Measurements from ENCODE around the gene MRPL46.
"Not testable (repeated sequence)": the region's sequence is repeated elsewhere in the genome, so short reads cannot be mapped to it uniquely, and the experiment has no call there.

The MRPL46 gene

GRCh38 chr15:88440021-88440420 lies 27.2 kb downstream of the MRPL46 start:
- DNase-seq: no peak

GRCh38 chr15:88438181-88438580 lies 29.0 kb downstream of the MRPL46 start:
- DNase-seq: no peak

- DNase-seq: not testable (repeated sequence)
Measured at GRCh38 chr15:88434106-88434505, 33.1 kb downstream of the MRPL46 start.

GRCh38 chr15:88433046-88433685 lies 34.0 kb downstream of the MRPL46 start:
- DNase-seq: no peak

GRCh38 chr15:88431441-88431840 lies 35.7 kb downstream of the MRPL46 start:
- DNase-seq: no peak

- no peak for DNase-seq
Measured at GRCh38 chr15:88430051-88430450, 37.1 kb downstream of the MRPL46 start.

GRCh38 chr15:88428805-88429605 lies 38.2 kb downstream of the MRPL46 start:
- DNase-seq: no peak

- DNase-seq: no peak
Measured at GRCh38 chr15:88428053-88428452, 39.1 kb downstream of the MRPL46 start.

GRCh38 chr15:88426304-88426703 lies 40.9 kb downstream of the MRPL46 start:
- DNase-seq: no peak

- no peak for DNase-seq
Measured at GRCh38 chr15:88423331-88423730, 43.9 kb downstream of the MRPL46 start.

GRCh38 chr15:88419830-88420229 lies 47.4 kb downstream of the MRPL46 start:
- no peak for DNase-seq
